Neural cell (in vitro differentiated cells): ENCODE measurements around the gene NDUFS2. TPM values are rescaled to one million over a fixed set of nuclear protein-coding genes. Genes with fewer than 3 reads are reported as not detected.

Experiments used
- H2AFZ ChIP-seq: fragments of 200-600, 300-800 bp; sonication (generic), shearing (Covaris generic); 2 replicates; pipeline ENCODE4 v1.6.0; 2014; ENCODE audit warnings: low read depth, mild to moderate bottlenecking, antibody characterized with exemption, low read length, moderate library complexity
- H3F3A ChIP-seq: fragments of 200-600 bp; shearing (Covaris generic); 2 replicates; pipeline ENCODE4 v1.6.1; 2016; ENCODE audit warnings: mild to moderate bottlenecking, moderate library complexity, mixed read lengths, antibody characterized with exemption, low read length; ENCODE audit not compliant: insufficient read depth, poor library complexity, severe bottlenecking
- H3K27ac ChIP-seq: fragments of 200-600, 300-800 bp; sonication (generic), shearing (Covaris generic); 2 replicates; pipeline ENCODE4 v1.5.1; 2014; ENCODE audit warnings: mild to moderate bottlenecking, low read length, moderate library complexity
- H3K27me3 ChIP-seq: fragments of 300-800, 200-600 bp; sonication (generic), shearing (Covaris generic); 2 replicates; pipeline ENCODE4 v1.6.0; 2014; ENCODE audit warnings: mild to moderate bottlenecking, low read depth, low read length, moderate library complexity; ENCODE audit not compliant: insufficient read depth
- H3K36me3 ChIP-seq: fragments of 300-800, 200-600 bp; sonication (generic), shearing (Covaris generic); 2 replicates; pipeline ENCODE4 v1.5.1; 2014; ENCODE audit warnings: mild to moderate bottlenecking, antibody characterized with exemption, low read length, moderate library complexity; ENCODE audit not compliant: insufficient read depth
- H3K4me2 ChIP-seq: fragments of 300-800, 200-600 bp; sonication (generic), shearing (Covaris generic); 2 replicates; pipeline ENCODE4 v1.6.0; 2014; ENCODE audit warnings: mild to moderate bottlenecking, low read length
- H3K4me3 ChIP-seq: fragments of 300-800, 200-600 bp; sonication (generic), shearing (Covaris generic); 2 replicates; pipeline ENCODE4 v1.5.1; 2014; ENCODE audit warnings: mild to moderate bottlenecking, low read length, moderate library complexity
- H3K79me2 ChIP-seq: fragments of 200-600 bp; shearing (Covaris generic); replicated peaks from 2 replicates; pipeline ENCODE4 v1.6.0; 2014; ENCODE audit warnings: mild to moderate bottlenecking, low read length, moderate library complexity; ENCODE audit not compliant: insufficient read depth
- H3K9ac ChIP-seq: fragments of 300-800, 200-600 bp; sonication (generic), shearing (Covaris generic); 2 replicates; pipeline ENCODE4 v1.6.1; 2016; ENCODE audit warnings: mild to moderate bottlenecking, low read length, mixed read lengths
- H3K9me2 ChIP-seq: fragments of 200-600 bp; shearing (Covaris generic); 2 replicates; pipeline ENCODE4 v1.6.1; 2016; ENCODE audit warnings: mild to moderate bottlenecking, low read length, mixed read lengths; ENCODE audit not compliant: insufficient read depth
- H3K9me3 ChIP-seq: fragments of 200-600, 300-800 bp; sonication (generic), shearing (Covaris generic); 2 replicates; pipeline ENCODE4 v1.6.1; 2016; ENCODE audit warnings: mild to moderate bottlenecking, mixed run types, low read length, moderate library complexity, mixed read lengths
- H4K20me1 ChIP-seq: fragments of 200-600 bp; shearing (Covaris generic); 2 replicates; pipeline ENCODE4 v1.6.1; 2016; ENCODE audit warnings: mild to moderate bottlenecking, mixed run types; ENCODE audit not compliant: insufficient read depth
- EP300 ChIP-seq: fragments of 450-650 bp; conservative IDR thresholded peaks from 2 replicates; pipeline ENCODE4 v1.6.1; 2014; ENCODE audit warnings: antibody characterized with exemption, mild to moderate bottlenecking, moderate library complexity; ENCODE audit not compliant: poor library complexity, severe bottlenecking
- EZH2 ChIP-seq: fragments of 200-600, 300-800 bp; shearing (Covaris generic), sonication (generic); IDR thresholded peaks from 2 replicates; pipeline ENCODE4 v1.6.1; 2014; ENCODE audit warnings: antibody characterized with exemption, low read length, borderline replicate concordance, mild to moderate bottlenecking; ENCODE audit not compliant: insufficient read depth, poor library complexity, severe bottlenecking
- MXI1 ChIP-seq: fragments of 450-650 bp; conservative IDR thresholded peaks from 2 replicates; pipeline ENCODE4 v1.6.1; 2014; ENCODE audit warnings: antibody characterized with exemption, mild to moderate bottlenecking; ENCODE audit not compliant: poor library complexity, severe bottlenecking
- POLR2AphosphoS5 ChIP-seq: IDR thresholded peaks from 2 replicates; pipeline ENCODE4 v1.6.1; 2012
- RAD21 ChIP-seq: fragments of 450-650 bp; conservative IDR thresholded peaks from 2 replicates; pipeline ENCODE4 v1.6.1; 2014; ENCODE audit warnings: antibody characterized with exemption, mild to moderate bottlenecking, moderate library complexity
- SMC3 ChIP-seq: fragments of 450-650 bp; conservative IDR thresholded peaks from 2 replicates; pipeline ENCODE4 v1.6.1; 2014; ENCODE audit warnings: antibody characterized with exemption, mild to moderate bottlenecking, moderate library complexity; ENCODE audit not compliant: poor library complexity
- TAF1 ChIP-seq: IDR thresholded peaks from 2 replicates; pipeline ENCODE4 v1.6.1; 2012; ENCODE audit warnings: low read depth
- polyA plus RNA-seq: library from polyadenylated mRNA; depleted of rRNA; stranded (reverse); fragments of >200 nt; gene quantifications from 2 replicates; pipeline ENCODE4 v1.2.3, GENCODE V29; 2014
- TF ChIP-seq, protein P1 (sequence below): fragments of 450-650 bp; IDR thresholded peaks from 2 replicates; pipeline ENCODE4 v1.5.1; 2014; ENCODE audit warnings: antibody characterized with exemption, mild to moderate bottlenecking, moderate library complexity; ENCODE audit not compliant: poor library complexity, severe bottlenecking
- TF ChIP-seq, protein P2 (sequence below): IDR thresholded peaks from 2 replicates; pipeline ENCODE4 v1.6.1; 2012; ENCODE audit warnings: borderline replicate concordance

Gene NDUFS2
- polyA plus RNA-seq, 1 donor from 2014 or later, result 166 TPM

DNA sequence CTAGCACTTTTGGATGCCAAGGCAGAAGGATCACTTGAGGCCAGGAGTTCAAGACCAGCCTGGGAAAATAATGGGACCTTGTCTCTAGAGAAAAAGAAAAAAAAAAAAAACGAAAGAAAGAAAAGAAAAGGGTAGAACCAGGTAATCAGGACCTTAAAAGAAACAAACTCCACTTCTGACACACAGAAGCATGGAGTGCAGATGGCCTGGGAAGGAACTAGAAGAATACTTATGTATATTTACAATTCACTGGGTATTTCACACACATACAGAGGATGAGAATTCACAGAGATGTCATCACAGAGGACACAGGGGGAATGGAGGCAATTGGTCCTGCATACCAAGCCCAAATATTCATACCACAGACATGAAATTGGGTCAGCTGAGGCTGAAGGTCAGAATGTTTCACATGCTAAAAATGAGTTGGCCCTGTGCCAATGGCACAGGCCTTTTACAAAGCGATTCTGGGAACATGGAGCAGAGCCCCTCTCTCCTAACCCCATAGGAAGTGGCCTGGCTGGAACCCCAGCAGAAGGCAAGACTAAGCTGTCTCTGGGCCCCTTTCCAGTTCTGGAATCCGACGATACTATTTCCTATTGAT, 29.3 kb upstream of the NDUFS2 start:
- Histone ChIP-seq H4K20me1 (no peaks in the 10 kb centered on the region), H3K9ac (no peak overlapping the region), H3K27me3 (no peaks in the 10 kb centered on the region), H3K9me3 (no peaks in the 10 kb centered on the region), H3K36me3 (no peaks in the 10 kb centered on the region), H3K79me2 (peaks cover 6% of the 10 kb centered on the region), H3K4me2 (no peak overlapping the region), H2AFZ (no peak overlapping the region), H3F3A (no peaks in the 10 kb centered on the region), H3K27ac (no peak overlapping the region), H3K4me3 (no peak overlapping the region), H3K9me2 (no peaks in the 10 kb centered on the region)
- TF ChIP-seq RAD21 (no peak), MXI1 (no peak), POLR2AphosphoS5 (no peak), EP300 (no peak), EZH2 (no peak), TAF1 (no peak), SMC3 (no peak)
- TF ChIP-seq, protein P1, sequence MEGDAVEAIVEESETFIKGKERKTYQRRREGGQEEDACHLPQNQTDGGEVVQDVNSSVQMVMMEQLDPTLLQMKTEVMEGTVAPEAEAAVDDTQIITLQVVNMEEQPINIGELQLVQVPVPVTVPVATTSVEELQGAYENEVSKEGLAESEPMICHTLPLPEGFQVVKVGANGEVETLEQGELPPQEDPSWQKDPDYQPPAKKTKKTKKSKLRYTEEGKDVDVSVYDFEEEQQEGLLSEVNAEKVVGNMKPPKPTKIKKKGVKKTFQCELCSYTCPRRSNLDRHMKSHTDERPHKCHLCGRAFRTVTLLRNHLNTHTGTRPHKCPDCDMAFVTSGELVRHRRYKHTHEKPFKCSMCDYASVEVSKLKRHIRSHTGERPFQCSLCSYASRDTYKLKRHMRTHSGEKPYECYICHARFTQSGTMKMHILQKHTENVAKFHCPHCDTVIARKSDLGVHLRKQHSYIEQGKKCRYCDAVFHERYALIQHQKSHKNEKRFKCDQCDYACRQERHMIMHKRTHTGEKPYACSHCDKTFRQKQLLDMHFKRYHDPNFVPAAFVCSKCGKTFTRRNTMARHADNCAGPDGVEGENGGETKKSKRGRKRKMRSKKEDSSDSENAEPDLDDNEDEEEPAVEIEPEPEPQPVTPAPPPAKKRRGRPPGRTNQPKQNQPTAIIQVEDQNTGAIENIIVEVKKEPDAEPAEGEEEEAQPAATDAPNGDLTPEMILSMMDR, result no peak
- TF ChIP-seq, protein P2, sequence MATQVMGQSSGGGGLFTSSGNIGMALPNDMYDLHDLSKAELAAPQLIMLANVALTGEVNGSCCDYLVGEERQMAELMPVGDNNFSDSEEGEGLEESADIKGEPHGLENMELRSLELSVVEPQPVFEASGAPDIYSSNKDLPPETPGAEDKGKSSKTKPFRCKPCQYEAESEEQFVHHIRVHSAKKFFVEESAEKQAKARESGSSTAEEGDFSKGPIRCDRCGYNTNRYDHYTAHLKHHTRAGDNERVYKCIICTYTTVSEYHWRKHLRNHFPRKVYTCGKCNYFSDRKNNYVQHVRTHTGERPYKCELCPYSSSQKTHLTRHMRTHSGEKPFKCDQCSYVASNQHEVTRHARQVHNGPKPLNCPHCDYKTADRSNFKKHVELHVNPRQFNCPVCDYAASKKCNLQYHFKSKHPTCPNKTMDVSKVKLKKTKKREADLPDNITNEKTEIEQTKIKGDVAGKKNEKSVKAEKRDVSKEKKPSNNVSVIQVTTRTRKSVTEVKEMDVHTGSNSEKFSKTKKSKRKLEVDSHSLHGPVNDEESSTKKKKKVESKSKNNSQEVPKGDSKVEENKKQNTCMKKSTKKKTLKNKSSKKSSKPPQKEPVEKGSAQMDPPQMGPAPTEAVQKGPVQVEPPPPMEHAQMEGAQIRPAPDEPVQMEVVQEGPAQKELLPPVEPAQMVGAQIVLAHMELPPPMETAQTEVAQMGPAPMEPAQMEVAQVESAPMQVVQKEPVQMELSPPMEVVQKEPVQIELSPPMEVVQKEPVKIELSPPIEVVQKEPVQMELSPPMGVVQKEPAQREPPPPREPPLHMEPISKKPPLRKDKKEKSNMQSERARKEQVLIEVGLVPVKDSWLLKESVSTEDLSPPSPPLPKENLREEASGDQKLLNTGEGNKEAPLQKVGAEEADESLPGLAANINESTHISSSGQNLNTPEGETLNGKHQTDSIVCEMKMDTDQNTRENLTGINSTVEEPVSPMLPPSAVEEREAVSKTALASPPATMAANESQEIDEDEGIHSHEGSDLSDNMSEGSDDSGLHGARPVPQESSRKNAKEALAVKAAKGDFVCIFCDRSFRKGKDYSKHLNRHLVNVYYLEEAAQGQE, result no peak

DNA sequence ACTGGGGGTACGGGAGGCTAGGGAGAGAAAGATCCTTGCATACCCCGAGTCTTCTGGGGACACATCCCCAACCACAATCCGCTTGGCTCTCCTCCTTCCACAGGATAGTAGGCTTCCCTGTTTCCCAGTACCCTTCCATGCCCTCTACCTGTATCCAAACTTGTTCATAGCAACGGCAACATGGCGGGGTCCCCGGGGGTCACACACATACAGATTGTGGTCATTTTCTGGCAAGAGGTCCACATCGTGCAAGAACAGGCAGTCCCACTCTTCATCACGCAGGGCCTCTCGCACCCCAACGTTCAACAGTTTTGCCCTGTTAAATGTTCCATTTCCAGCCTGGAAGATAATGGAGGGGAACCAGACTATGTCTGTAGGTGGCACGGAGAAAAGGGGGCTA, 28.5 kb upstream of the NDUFS2 start:
- Histone ChIP-seq H3K9ac (no peak overlapping the region), H3K4me3 (no peak overlapping the region), H2AFZ (no peak overlapping the region), H4K20me1 (no peaks in the 10 kb centered on the region), H3K79me2 (peaks cover 6% of the 10 kb centered on the region), H3K27ac (no peak overlapping the region), H3K27me3 (no peaks in the 10 kb centered on the region), H3K36me3 (no peaks in the 10 kb centered on the region), H3K9me3 (no peaks in the 10 kb centered on the region), H3K4me2 (no peak overlapping the region), H3K9me2 (no peaks in the 10 kb centered on the region), H3F3A (no peaks in the 10 kb centered on the region)
- TF ChIP-seq SMC3 (no peak), EP300 (no peak), POLR2AphosphoS5 (no peak), TAF1 (no peak), MXI1 (no peak), RAD21 (no peak), EZH2 (no peak)
- TF ChIP-seq, protein P2, result no peak
- TF ChIP-seq, protein P1, result no peak
